TTC549 (cell line): ENCODE measurements around the gene NNAT.

Experiments used
- FAIRE-seq: peaks from 2 replicates; lab custom pipeline; 2012; peaks lifted over from hg19 to GRCh38; lab: Jason Lieb, UNC

The NNAT gene

GRCh38 chr20:37567671-37568588 lies 46.9 kb downstream of the NNAT start:
- FAIRE-seq, result no peak

DNA sequence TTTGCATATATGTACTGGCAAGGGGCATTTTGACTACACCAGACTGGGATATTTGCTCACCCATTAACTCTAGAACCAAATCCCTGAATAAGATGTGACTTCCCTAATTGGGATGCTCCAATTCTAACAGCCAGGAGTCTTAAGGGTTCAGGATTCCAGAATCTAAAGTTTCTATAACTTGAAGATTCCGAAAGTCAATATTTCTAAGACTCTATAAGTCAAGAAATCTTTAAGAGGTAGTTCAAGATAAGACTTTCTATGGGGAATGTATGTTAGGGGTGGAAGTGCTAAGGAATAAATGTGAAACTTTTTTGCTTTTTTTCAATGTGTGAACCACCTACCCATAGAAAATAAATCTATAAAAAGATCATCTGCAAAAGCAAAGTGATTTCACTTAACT lies 49.4 kb downstream of the NNAT start:
- FAIRE-seq, result no peak

GRCh38 chr20:37571033-37571432 lies 50.0 kb downstream of the NNAT start:
- FAIRE-seq, result no peak
